Right ventricle myocardium superior (tissue), 1 donor: ENCODE data around the gene TBC1D9. TPM values are rescaled to one million over a fixed set of nuclear protein-coding genes. Genes with fewer than 3 reads are reported as not detected.
"Not testable (repeated sequence)": the region's sequence is repeated elsewhere in the genome, so short reads cannot be mapped to it uniquely, and the experiment has no call there.

Source experiments
- ATAC-seq: fragments of 200-7000 bp; cut with Tn5 transposase; one replicate; pipeline ENCODE4 v1.9.1; 2020; ENCODE audit warnings: mild to moderate bottlenecking; ENCODE audit not compliant: poor library complexity
- DNase-seq: peaks from one replicate; pipeline ENCODE4 v3.0.0-alpha.2; 2020
- intact Hi-C: fragments of 100-400 bp; cut with DNase I; formaldehyde crosslinking; loops from one replicate; pipeline ENCODE4 v1.11.2; 2022
- total RNA-seq: library from RNA; stranded (reverse); fragmentation: NEBNext Ultra II Directional; extraction: Animal tissue kit (Norgen Biotek cat#: 25700); gene quantifications from one replicate; pipeline ENCODE4 v1.2.1, GENCODE V29; 2021
- donor health status: DM: no; HTN: yes; CAD: no; lungs with severe emphysema.

The TBC1D9 gene
- total RNA-seq, 1 donor from 2014 or later = 10.0 TPM

- intact Hi-C loops = loop anchor here (5.0 kb wide), 1 partner anchor 95 kb away; no protein-coding TSS in a partner anchor
- ATAC-seq (peak; percentile 4), DNase-seq (no peak)
Measured at GRCh38 chr4:140757232-140757630, 1.0 kb upstream of the TBC1D9 start.

DNA sequence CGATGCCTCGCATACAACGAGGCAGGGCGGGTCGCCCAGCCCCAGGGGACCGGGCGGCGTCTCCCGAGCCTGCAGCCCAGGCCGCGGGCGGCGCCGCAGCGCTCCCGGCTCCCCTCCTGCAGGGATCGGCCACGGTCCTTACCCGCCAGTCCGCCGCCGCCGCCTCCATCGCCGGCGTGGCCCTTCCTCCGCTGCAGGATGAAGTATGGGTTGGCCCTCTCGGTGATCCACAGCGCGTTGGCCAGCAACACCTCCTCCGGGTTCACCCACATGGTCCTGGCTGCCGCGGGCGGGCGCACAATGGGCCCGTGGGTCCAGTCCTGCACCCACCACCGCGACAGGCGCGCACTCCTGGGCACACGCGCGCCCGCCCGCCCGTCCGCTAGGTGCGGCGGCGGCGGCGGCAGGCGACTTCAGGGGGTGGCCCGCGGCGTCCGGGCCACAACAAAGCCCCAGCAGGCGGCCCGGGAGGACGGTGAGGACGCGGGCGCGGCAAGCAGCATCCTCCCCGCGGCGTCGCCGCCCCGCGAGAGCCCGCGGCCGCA is 339 bp downstream of the TBC1D9 start:
- peak; percentile 77 for DNase-seq
- peak; percentile 53 for ATAC-seq
- intact Hi-C loops = loop anchor here (5.0 kb wide), 1 partner anchor 96 kb away; no protein-coding TSS in a partner anchor

- intact Hi-C loops = loop anchor here (5.0 kb wide), 1 partner anchor 97 kb away; no protein-coding TSS in a partner anchor
- ATAC-seq = no peak
- DNase-seq = no peak
Measured at GRCh38 chr4:140754918-140755773, 1.0 kb downstream of the TBC1D9 start.

GRCh38 chr4:140753329-140753728 is 2.9 kb downstream of the TBC1D9 start:
- intact Hi-C loops = no loop called here
- ATAC-seq (no peak), DNase-seq (no peak)

GRCh38 chr4:140752291-140753068 is 3.7 kb downstream of the TBC1D9 start:
- intact Hi-C loops = no loop called here
- DNase-seq (no peak), ATAC-seq (no peak)

- ATAC-seq = no peak
- intact Hi-C loops = no loop called here
- DNase-seq = no peak
Measured at GRCh38 chr4:140750470-140750869, 5.7 kb downstream of the TBC1D9 start.

DNA sequence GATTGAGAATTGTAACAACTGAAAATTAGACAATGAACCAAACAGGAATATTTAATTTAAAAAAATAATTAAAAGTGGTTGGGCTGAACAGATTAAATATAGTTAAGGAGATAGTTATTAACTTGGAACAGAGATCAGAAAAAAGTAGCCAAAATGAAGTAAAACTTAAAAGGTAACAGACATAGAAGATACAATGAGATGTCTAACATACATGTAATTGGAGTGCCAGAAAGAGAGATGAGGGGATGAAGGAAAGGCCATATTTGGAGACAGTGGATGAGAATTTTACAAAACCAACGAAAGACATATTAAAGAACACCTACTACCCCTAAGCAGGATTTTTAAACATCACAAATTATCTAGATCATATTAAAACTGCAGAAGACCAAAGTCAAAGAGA is 8.0 kb downstream of the TBC1D9 start:
- intact Hi-C loops = no loop called here
- ATAC-seq (no peak), DNase-seq (no peak)

DNA sequence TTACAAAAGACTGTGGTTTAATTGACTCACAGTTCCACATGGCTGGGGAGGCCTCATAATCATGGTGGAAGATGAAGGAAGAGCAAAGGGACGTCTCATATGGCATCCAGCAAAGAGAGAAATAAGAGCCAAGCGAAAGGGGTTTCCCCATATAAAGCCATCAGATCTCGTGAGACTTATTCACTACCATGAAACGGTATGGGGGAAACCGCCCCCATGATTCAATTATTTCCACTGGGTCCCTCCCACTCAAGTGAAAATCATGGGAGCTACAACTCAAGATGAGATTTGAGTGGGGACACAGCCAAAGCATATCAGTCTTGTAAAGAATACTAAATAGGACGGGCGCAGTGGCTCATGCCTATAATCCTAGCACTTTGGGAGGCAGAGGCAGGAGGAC is 9.6 kb downstream of the TBC1D9 start:
- DNase-seq, intact Hi-C loops: not testable (repeated sequence)

GRCh38 chr4:140744421-140744820 is 11.8 kb downstream of the TBC1D9 start:
- intact Hi-C loops = no loop called here
- ATAC-seq (no peak), DNase-seq (no peak)

More for the DNA sequence above, 9.6 kb downstream of the TBC1D9 start:
- ATAC-seq = not testable (repeated sequence)

GRCh38 chr4:140743194-140743931 is 12.8 kb downstream of the TBC1D9 start:
- intact Hi-C loops = no loop called here

DNA sequence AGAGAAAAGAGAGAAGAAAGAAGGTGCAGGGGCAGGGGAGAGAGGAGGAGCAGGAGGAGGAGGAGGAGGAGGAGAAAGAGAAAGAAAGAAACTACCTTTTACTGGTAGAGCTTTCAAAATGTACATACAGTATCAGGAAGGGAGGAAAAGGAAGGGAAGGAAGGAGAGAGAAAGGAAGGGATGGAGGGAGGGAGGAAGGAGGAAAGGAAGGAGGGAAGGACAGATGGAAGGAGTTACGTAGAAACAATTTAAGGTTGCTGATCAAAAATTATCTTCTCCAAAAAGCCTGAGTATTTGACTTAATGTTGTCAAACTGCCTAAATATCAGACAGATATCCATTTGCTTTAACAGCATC is 13.4 kb downstream of the TBC1D9 start:
- intact Hi-C loops = no loop called here
- DNase-seq (no peak), ATAC-seq (no peak)

More at GRCh38 chr4:140743194-140743931, 12.8 kb downstream of the TBC1D9 start:
- peak; percentile 61 for ATAC-seq
- no peak for DNase-seq

DNA sequence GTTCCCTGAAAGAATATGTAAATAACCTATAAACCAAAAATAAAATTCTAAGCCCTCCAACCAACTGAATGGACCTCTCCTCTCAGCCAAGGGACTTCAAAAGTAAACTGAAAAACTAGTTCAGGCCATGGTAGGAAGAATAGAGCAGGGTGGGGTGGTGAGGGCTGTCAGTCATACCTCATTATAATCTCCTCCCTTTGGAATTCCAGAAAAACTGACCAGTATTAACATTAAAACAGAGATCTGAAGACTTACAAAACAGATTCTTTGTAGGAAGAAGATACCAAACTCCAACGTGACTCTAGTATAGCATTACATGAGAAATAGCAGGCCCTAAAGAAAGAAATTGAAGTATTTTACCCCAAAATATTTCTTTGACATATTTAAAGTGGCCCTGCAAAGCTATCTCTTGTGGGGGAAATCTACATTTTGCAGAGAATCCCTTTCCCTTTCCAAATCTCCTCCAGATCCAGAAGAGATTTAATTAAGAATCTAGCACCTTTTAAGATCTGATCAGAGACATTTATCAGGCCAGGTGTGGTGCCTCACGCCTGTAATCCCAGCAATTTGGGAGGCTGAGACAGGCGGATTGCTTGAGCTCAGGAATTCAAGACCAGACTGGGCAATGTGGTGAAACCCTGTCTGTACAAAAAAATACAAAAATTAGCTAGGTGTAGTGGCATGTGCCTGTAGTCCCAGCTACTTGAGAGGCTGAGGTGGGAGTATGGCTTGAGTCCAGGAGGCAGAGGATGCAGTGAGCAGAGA is 15.1 kb downstream of the TBC1D9 start:
- DNase-seq (no peak), ATAC-seq (no peak)
- intact Hi-C loops = no loop called here

DNA sequence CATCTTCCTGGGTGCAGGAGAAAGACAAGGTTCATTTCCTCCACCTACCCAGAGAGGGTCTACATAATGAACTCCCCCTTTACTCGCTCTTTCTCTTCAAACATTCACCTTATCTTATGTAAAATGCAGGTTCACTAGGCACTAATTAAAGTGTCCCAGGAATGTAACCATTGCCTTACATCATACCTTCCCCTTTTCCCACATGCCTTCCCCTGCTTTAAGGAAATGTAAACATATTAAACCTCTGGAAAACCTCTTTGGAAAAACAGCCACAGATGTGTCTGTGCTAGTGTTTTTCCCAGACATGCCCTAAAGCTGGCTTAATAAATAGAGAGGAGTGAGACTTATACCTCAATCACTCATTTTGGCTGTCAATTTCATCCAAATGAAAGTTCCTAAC is 15.8 kb downstream of the TBC1D9 start:
- no peak for DNase-seq
- intact Hi-C loops = no loop called here
- no peak for ATAC-seq

GRCh38 chr4:140739971-140740370 is 16.2 kb downstream of the TBC1D9 start:
- ATAC-seq = no peak
- DNase-seq = no peak
- intact Hi-C loops = no loop called here

DNA sequence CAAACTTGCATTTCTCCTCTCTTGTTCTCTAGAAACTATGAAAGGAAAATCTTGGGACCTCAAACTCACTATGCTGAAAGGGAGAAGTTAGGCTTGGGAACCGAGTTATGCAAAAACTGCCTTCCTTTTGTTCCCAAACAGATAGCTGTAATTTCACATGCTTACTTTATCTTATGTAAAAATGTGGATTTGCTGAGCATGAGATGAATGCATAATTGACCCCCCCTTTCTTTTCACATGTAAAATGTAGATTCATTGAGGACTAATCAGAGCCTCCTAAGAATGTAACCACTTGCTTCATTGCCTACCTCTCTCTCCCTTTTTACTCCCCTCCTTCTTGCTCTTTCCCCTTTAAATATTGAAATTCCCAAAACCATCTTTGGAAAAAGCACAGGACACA is 18.0 kb downstream of the TBC1D9 start:
- no peak for ATAC-seq
- no peak for DNase-seq
- intact Hi-C loops = no loop called here

- DNase-seq = no peak
- intact Hi-C loops = no loop called here
- ATAC-seq = peak; percentile 29
Measured at GRCh38 chr4:140736669-140737343, 19.4 kb downstream of the TBC1D9 start.

DNA sequence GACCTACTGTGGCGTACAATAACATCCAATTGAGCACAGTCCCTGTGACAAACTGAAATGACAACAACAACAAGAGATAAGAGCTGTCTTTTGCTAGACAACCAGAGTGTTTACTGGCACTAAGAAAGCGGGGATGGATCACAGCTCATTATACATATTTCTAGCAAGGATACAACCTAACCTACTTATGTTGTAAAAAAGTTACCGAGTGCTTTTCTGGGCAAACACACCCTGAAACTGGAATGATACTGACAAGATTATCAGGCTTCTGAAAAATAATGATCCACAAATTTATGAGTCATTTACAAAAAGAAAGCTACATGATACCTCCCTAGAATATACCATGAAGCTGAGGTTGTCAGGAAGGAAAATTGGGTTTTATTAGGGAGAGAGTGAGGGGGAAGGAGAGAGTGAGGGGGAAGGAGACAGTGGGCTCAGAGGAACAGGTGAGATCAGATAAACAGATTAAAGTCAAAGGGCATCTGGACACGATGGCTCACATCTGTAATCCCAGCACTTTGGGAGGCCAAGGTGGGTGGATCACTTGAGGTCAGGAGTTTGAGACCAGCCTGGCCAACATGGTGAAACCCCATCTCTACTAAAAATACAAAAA is 20.3 kb downstream of the TBC1D9 start:
- intact Hi-C loops = no loop called here
- no peak for ATAC-seq
- no peak for DNase-seq
